RWPE2 (cell line): Measurements from ENCODE around the gene KLF12.

Experiments
- ATAC-seq: fragments of 200-7000 bp; cut with Tn5 transposase; 3 replicates; pipeline ENCODE4 v1.9.1; 2021; ENCODE audit warnings: low read depth
- DNase-seq: peaks from one replicate; pipeline ENCODE4 v3.0.0-alpha.2; 2020; ENCODE audit warnings: low spot score
- H3K27ac ChIP-seq: fragments of 450-650 bp; 2 replicates; pipeline ENCODE4 v1.5.1; 2017; ENCODE audit warnings: mild to moderate bottlenecking; ENCODE audit not compliant: poor library complexity, severe bottlenecking
- H3K27me3 ChIP-seq: fragments of 250-450 bp; sonication (Bioruptor Pico); 2 replicates; pipeline ENCODE4 v1.5.1; 2021; ENCODE audit warnings: mild to moderate bottlenecking, moderate library complexity; ENCODE audit not compliant: insufficient read depth, poor library complexity, severe bottlenecking
- H3K36me3 ChIP-seq: fragments of 250-450 bp; sonication (Bioruptor Pico); 2 replicates; pipeline ENCODE4 v1.5.1; 2020; ENCODE audit warnings: low read depth, mild to moderate bottlenecking, moderate library complexity
- H3K4me1 ChIP-seq: fragments of 250-450 bp; sonication (Bioruptor Pico); 2 replicates; pipeline ENCODE4 v1.5.1; 2021; ENCODE audit warnings: mild to moderate bottlenecking, moderate library complexity; ENCODE audit not compliant: insufficient read depth, poor library complexity, severe bottlenecking
- H3K4me3 ChIP-seq: fragments of 250-450 bp; sonication (Bioruptor Pico); 2 replicates; pipeline ENCODE4 v1.5.1; 2021; ENCODE audit warnings: mild to moderate bottlenecking, moderate library complexity; ENCODE audit not compliant: severe bottlenecking
- H3K9me3 ChIP-seq: fragments of 250-450 bp; sonication (Bioruptor Pico); 2 replicates; pipeline ENCODE4 v1.5.1; 2021; ENCODE audit warnings: mild to moderate bottlenecking, moderate library complexity; ENCODE audit not compliant: severe bottlenecking
- CTCF ChIP-seq: fragments of 450-650 bp; IDR thresholded peaks from one replicate; pipeline ENCODE4 v1.5.1; 2017; ENCODE audit warnings: mild to moderate bottlenecking, moderate library complexity; ENCODE audit not compliant: poor library complexity, severe bottlenecking

KLF12 gene

GRCh38 chr13:74101436-74101835 lies 32.8 kb downstream of the KLF12 start:
- DNase-seq, result no peak
- H3K9me3 ChIP-seq, result no peaks in the 10 kb centered on the region
- H3K36me3 ChIP-seq, result no peaks in the 10 kb centered on the region
- H3K4me3 ChIP-seq, result no peak overlapping the region
- no peak for ATAC-seq
- no peak for TF ChIP-seq CTCF
- no peaks in the 10 kb centered on the region for H3K4me1 ChIP-seq
- no peaks in the 10 kb centered on the region for H3K27me3 ChIP-seq
- no peak overlapping the region for H3K27ac ChIP-seq

GRCh38 chr13:74098077-74098476 lies 36.1 kb downstream of the KLF12 start:
- H3K36me3 ChIP-seq, result no peaks in the 10 kb centered on the region
- ATAC-seq (no peak), DNase-seq (no peak)
- no peak for TF ChIP-seq CTCF
- H3K27me3 ChIP-seq, result no peaks in the 10 kb centered on the region
- H3K9me3 ChIP-seq, result no peaks in the 10 kb centered on the region
- no peaks in the 10 kb centered on the region for H3K4me1 ChIP-seq
- H3K27ac ChIP-seq, result no peak overlapping the region
- no peak overlapping the region for H3K4me3 ChIP-seq

DNA sequence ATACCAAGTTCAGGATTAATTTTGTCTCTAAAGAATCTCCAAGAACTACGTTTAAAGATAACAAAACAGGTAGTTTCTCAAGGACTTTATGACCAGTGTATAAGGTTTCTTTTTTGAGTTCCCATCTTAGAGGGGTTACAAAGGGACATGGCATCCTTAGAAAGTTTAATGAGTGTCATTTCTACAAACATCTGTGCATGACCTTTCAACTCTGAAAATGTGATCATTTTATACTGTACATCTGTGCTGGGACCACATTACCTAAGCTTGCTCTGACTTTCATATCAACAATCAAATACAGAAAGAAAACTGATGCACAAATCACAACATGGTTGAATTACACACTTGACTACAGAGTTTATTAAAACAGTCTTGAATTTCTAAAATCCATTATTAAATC lies 37.1 kb downstream of the KLF12 start:
- Histone ChIP-seq H3K27me3 (no peaks in the 10 kb centered on the region), H3K4me3 (no peak overlapping the region), H3K9me3 (no peaks in the 10 kb centered on the region), H3K36me3 (no peaks in the 10 kb centered on the region), H3K4me1 (no peaks in the 10 kb centered on the region), H3K27ac (no peak overlapping the region)
- TF ChIP-seq CTCF, result no peak
- DNase-seq, result no peak
- ATAC-seq, result no peak

DNA sequence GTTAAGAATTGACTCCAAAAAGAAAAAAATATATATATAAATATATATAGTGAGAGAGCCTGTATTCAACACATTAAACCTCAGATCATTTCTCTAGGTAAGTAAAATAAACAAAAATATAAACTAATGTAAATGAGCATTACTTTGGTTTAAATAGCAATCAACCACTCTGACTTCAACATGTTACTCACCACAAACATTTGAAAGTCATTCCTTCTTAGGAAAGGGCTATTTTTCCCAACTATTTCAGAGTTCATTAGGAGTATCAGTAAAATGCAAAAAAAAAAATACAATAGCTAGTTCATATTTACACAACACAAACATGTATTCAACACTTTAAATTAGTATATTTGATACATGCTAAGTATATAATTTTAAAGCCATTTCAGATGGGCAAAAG lies 40.5 kb downstream of the KLF12 start:
- peaks cover 4% of the 10 kb centered on the region for H3K4me1 ChIP-seq
- no peaks in the 10 kb centered on the region for H3K27me3 ChIP-seq
- no peaks in the 10 kb centered on the region for H3K9me3 ChIP-seq
- DNase-seq (no peak), ATAC-seq (no peak)
- H3K27ac ChIP-seq, result no peak overlapping the region
- TF ChIP-seq CTCF, result no peak
- no peak overlapping the region for H3K4me3 ChIP-seq
- H3K36me3 ChIP-seq, result no peaks in the 10 kb centered on the region

GRCh38 chr13:74092711-74093110 lies 41.5 kb downstream of the KLF12 start:
- TF ChIP-seq CTCF, result no peak
- no peaks in the 10 kb centered on the region for H3K36me3 ChIP-seq
- no peak overlapping the region for H3K4me3 ChIP-seq

More at GRCh38 chr13:74092711-74093110, 41.5 kb downstream of the KLF12 start:
- Histone ChIP-seq H3K27me3 (no peaks in the 10 kb centered on the region), H3K27ac (no peak overlapping the region), H3K9me3 (no peaks in the 10 kb centered on the region), H3K4me1 (peaks cover 4% of the 10 kb centered on the region)
- no peak for DNase-seq
- no peak for ATAC-seq
